Stimulated activated CD8-positive, alpha-beta memory T cell treated with anti-CD3 and anti-CD28 coated beads, Interleukin-4, amount 100 ng/mL, for 4 hours (primary cell): ENCODE data around the gene SAMD9L.

Source experiments
- DNase-seq, 2 donors: peaks; one replicate each; pipeline ENCODE4 v3.0.0-alpha.2; 2020; ENCODE audit warnings: low read depth in 2 of 2, low spot score in 1 of 2

The SAMD9L gene

DNA sequence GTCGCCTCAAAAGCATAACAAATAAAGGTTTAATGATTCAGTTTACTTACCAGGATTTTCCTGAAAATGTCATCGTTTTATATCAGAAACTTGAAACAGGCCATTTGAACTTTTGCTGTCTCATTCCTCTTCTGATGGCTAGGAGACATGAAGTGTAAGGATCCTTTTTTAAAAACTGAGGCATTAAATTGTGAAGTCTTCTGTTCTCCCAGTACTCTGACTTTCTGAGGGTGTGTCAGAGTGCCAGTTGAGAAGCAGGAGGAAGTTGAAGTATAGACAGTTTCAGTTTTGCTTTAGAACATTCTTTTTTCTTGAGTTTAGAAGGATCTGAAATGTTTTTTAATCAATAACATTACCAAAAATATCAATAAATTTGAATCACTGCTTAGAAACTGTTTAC, at the start of gene SAMD9L:
Gene SAMD9L, minus strand, starts transcription at position 242 of the 400 bp plus-strand sequence. CDS start 12,414 bp downstream, outside the sequence.
- no peak for DNase-seq

- DNase-seq, result no peak
These were observed 48.2 kb upstream of the SAMD9L start for GRCh38 chr7:93196336-93196735.

DNA sequence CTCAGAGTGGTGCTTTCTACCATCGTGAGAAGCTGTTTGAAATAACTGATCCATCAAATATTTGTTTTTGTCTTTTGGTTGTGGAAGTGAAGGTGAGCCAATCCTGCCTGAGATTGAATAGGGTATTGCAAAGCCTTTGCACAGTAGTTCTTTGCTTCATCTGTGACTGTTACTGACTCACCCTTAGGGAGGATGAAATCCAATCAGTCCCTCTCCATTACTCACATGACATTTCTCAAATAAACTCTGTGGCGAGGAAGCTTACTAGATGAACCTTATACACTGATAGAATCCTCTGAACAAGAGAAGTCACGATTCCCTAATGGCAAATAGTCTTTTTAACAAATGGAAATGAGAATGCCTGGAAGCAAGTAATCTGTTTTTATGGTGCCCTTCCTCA, 46.2 kb upstream of the SAMD9L start:
- no peak for DNase-seq

GRCh38 chr7:93188870-93189634, 40.9 kb upstream of the SAMD9L start:
- DNase-seq, result no peak

DNA sequence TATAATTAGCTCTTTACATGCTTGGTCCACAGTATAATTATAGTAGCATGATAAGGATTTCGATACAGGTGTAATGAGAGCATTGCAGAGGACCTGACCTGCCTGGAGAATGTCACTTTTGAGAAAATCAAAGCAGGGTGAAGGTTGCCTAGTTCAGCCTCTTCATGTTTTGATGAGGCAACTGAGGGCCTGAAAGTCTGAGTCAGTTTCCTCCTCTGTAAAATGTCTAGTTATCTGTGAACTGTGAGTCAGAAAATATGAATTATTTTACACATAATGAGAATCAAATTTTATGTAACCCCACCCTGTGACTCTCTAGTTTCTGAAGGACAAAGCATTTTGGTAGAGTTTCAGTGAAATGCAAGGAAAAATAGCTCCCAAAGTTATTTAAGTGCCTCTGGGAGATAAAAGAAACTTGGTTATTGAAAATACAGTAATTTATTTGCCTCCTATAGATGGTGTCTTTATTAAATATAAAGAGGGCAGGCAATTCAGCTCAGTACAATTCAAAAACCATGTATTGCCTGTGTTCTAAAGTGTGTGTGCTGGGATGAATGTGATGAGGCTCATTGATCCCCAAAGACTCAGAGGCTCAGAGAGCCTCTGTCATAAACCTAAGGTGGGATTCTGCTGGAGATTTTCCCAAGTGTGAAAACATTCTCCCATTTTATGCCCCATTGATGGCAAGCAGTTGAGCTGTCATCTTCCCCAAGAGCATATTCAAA, 37.3 kb upstream of the SAMD9L start:
- DNase-seq, result no peak

- DNase-seq, result no peak
These were observed 31.0 kb upstream of the SAMD9L start for GRCh38 chr7:93179173-93179572.

DNA sequence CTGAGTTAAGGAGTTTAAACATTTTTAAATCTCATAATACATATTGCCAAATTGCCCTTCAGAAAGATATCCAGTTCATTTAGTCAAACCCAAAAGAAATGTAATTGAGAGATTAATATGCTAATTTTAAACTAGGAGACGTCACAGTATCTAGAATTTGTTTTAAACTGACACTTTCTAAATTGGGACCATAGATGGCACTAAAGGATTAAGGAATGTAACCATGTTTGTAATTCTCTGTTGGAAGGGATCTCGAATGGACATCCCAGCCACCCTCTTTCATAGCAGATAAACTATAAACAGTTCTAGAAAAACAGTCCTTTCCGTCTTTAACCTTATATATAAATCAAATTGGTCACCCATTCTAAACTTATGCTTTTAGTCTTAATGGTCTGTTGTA, 30.0 kb upstream of the SAMD9L start:
- no peak for DNase-seq

DNA sequence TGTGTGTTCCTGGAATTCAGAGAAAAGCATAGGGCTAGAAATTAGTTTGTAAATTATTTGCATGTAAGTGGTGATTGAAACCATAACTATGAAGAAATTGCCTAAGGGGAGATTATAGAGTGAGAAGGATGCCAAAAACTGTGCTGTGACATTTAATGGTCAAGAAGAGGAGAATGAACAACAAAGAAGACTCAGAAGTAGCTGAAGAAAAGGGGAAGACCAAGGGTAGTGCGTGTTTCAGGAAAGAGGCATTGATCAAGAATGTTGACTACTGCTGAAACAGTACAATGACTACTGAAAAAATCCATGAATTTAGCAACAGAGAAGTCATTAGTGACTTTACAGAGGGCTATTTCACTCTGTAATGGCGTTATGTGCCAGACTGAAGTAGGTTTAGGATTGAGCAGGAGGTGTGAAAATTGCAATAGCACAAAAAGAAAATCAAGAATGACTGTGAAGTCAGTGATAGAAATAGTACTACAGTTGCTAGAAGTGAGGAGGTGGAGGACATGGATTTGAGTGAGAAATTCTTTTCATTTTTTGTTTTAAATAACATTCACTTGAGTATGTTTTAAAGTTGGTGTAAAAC, 28.9 kb upstream of the SAMD9L start:
- no peak for DNase-seq

- DNase-seq, result no peak
These were observed 27.0 kb upstream of the SAMD9L start for GRCh38 chr7:93175219-93175618.

- no peak for DNase-seq
These were observed 24.5 kb upstream of the SAMD9L start for GRCh38 chr7:93172683-93173082.

GRCh38 chr7:93171606-93172226, 23.5 kb upstream of the SAMD9L start:
- DNase-seq, result no peak

DNA sequence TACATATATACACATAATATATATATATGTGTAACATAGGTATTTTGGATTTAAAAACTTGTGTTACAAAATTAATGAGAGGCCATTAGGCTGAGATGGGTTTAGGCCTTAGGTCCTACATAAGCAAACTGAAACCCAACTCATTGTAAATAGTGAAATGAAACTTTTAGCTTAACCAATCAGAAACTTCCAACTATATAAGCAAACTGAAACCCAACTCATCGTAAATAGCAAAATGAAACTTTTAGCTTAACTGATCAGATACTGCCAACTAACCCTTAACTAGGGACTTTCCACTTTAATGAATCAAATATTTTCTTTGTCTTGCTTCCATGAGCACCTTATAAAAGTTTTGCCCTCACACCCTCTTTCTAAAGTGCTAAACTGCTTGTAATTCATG, 17.3 kb upstream of the SAMD9L start:
- DNase-seq, result no peak

GRCh38 chr7:93164766-93165165, 16.6 kb upstream of the SAMD9L start:
- DNase-seq, result no peak

GRCh38 chr7:93161181-93161762, 13.1 kb upstream of the SAMD9L start:
- DNase-seq, result no peak

DNA sequence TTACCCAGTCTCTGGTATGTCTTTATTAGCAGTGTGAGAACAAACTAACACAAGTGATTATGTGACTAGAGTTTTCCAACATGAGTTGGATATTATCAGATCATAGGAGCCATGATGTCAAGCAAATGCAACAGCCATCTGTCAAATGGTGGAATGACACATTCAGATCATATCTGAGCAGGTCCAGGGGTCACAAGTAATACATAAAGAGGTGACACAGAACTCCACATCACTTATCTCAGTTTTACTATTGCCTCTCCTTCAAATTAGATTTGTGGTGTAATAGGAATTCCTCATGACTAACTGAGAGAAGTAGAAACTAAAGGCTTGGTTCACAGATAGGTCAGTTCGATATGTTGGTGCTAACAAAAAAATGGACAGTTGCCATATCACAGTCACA, 12.2 kb upstream of the SAMD9L start:
- no peak for DNase-seq

GRCh38 chr7:93159490-93159889, 11.3 kb upstream of the SAMD9L start:
- no peak for DNase-seq

GRCh38 chr7:93156884-93157283, 8.7 kb upstream of the SAMD9L start:
- DNase-seq, result no peak

GRCh38 chr7:93150200-93150835, 2.1 kb upstream of the SAMD9L start:
- no peak for DNase-seq

DNA sequence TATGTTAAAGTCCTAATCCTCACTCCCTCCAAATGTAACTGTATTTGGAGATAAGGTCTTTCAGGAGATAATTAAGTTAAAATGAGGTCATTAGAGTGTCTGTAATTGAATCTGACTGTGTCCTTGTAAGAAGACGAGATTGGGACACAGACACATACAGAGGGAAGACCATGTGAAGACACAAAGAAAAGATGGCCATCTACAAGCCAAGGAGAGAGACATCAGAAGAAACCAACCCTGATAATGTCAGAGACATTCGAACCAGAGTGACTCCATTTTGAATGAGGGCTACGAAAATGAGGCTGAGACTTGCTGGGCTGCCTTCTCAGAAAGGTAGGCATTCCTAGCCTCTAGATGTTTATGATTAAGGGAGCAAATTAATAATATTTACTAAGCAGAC, 542 bp upstream of the SAMD9L start:
- DNase-seq, result no peak

DNA sequence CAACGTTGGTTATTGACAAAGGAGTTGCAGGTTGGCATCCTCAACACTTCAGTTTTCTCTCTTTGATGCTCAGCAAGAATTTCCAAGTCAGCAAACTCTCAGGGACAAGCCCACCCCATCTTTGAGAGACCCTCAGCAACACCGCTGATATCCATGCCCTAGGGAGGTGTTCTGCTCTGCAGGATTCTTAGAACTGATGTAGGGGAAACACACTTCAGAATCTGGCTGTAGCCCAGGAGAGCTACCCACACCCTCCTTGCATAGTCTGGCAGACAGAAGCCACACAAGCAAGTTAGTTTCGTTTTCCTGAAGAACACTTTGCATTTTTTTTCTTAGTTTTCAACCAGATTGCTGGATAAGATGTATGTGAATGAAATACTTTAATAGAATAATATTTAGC, 822 bp downstream of the SAMD9L start:
- peak; percentile 6 to 10 for DNase-seq
